ENCODE data around the gene NFATC3. TPM values are rescaled to one million over a fixed set of nuclear protein-coding genes. Genes with fewer than 3 reads are reported as not detected.

Gene NFATC3
- total and polyA plus RNA-seq, 2 donors (not counting 1 experiment from before 2014, with no cell fraction given), result 33.4 to 115 TPM

DNA sequence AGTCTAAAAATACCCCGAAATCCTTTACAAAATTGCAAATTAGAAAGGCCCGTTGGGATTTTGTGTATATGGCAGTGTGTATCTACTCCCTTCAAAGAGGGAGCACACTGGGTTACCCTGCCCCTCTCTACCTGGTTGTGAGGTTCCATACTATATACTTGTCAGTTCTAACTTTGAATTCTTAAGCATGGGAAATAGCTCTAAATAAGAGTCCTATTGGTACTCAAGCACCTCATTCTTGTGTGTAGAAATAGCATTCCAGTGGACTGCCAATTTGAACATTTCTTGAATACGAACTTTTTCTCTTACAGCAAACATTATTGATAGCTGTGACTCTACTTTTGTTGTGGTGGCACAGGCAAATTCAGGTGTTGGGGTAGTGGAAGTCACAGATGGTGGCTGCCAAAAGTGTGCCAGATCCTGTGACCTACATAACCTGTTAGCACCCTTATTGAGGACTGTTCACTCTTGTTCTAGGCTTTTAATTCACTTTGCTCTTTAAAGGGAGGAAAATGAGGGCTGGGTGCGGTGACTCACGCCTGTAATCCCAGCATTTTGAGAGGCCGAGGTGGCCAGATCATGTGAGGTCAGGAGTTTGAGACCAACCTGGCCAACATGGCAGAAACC is 134.7 kb downstream of the NFATC3 start:
- CTCF ChIA-PET, result interaction anchor here (0.5 to 1.0 kb wide), 2 partner anchors 109 to 112 kb away, joined by 3 read pairs; no protein-coding TSS in a partner anchor
- Mint-ChIP-seq H3K27me3 (no peaks in the 10 kb centered on the region), H3K4me1 (peaks cover 4% of the 10 kb centered on the region), H3K4me3 (no peak overlapping the region), H3K27ac (no peak overlapping the region), H3K9me3 (ENCODE audit: insufficient read depth) (no peaks in the 10 kb centered on the region)
- H3K36me3 ChIP-seq (replicated peaks in 1 of 2; ENCODE audit: control extremely low read depth in 1 of 2, control insufficient read depth in 1 of 2, extremely low read depth in 1 of 2, insufficient read depth in 2 of 2, low read length in 1 of 2), result peaks cover 3 to 37% of the 10 kb centered on the region in 2 experiments
- H4K20me1 ChIP-seq (ENCODE audit: control insufficient read depth, insufficient read depth, low read length, poor library complexity, severe bottlenecking), result peaks cover 7% of the 10 kb centered on the region
- ATAC-seq (ENCODE audit: low read depth) (no peak), DNase-seq (no peak)
- no peak overlapping the region for H3K9ac ChIP-seq (ENCODE audit: low read length)
- no peaks in the 10 kb centered on the region for H3K9me3 ChIP-seq (ENCODE audit: control extremely low read depth in 1 of 3, control insufficient read depth in 2 of 3, insufficient read depth in 1 of 3, low read length in 2 of 3)
- TF ChIP-seq EZH2 (IDR thresholded peaks at IDR 0.05; ENCODE audit: borderline replicate concordance, insufficient read depth, low read depth, low read length, poor library complexity, severe bottlenecking) (no peak), CTCF (IDR thresholded peaks at IDR 0.05) (no peak)
- H3K27ac ChIP-seq (ENCODE audit: low read length in 2 of 2), result no peak overlapping the region
- peaks cover 31% of the 10 kb centered on the region for H3K79me2 ChIP-seq (ENCODE audit: control insufficient read depth, insufficient read depth, low read length)
- H3K27me3 ChIP-seq (replicated peaks in 1 of 4; ENCODE audit: control extremely low read depth in 1 of 4, control insufficient read depth in 3 of 4, insufficient read depth in 4 of 4, low read length in 3 of 4), result no peaks in the 10 kb centered on the region
- no peak overlapping the region for H3K4me2 ChIP-seq (replicated peaks; ENCODE audit: low read depth, low read length, poor library complexity, severe bottlenecking)
- H2AFZ ChIP-seq (ENCODE audit: insufficient read depth, low read depth, low read length, poor library complexity, severe bottlenecking), result no peak overlapping the region
- H3K4me3 ChIP-seq (ENCODE audit: control extremely low read depth in 1 of 5, extremely low read depth in 1 of 5, insufficient read depth in 1 of 5, low read depth in 2 of 5, low read length in 4 of 5), result no peak overlapping the region
- H3K4me1 ChIP-seq (ENCODE audit: control insufficient read depth in 2 of 2, insufficient read depth in 2 of 2, low read length in 2 of 2), result no peaks in the 10 kb centered on the region
- POLR2A ChIA-PET, result no interaction called here
- intact Hi-C loops (cut with micrococcal nuclease), result loop anchor here (10.0 kb wide), 1 partner anchor 255 kb away; the partner anchor contains the start of gene SLC12A4
- 100% methylated on average over 3 of the region's 6 CpGs for WGBS (ENCODE audit: insufficient coverage)

- no peaks in the 10 kb centered on the region for H3K27me3 ChIP-seq (replicated peaks in 1 of 4; ENCODE audit: control extremely low read depth in 1 of 4, control insufficient read depth in 3 of 4, insufficient read depth in 4 of 4, low read length in 3 of 4)
- intact Hi-C loops (cut with micrococcal nuclease), result loop anchor here (10.0 kb wide), 1 partner anchor 258 kb away; the partner anchor contains the start of gene SLC12A4
- Mint-ChIP-seq H3K9me3 (ENCODE audit: insufficient read depth) (no peaks in the 10 kb centered on the region), H3K4me1 (peaks cover 28% of the 10 kb centered on the region), H3K27ac (no peak overlapping the region), H3K4me3 (no peak overlapping the region), H3K27me3 (no peaks in the 10 kb centered on the region)
- no peak overlapping the region for H3K9ac ChIP-seq (ENCODE audit: low read length)
- H3K4me2 ChIP-seq (replicated peaks; ENCODE audit: low read depth, low read length, poor library complexity, severe bottlenecking), result no peak overlapping the region
- TF ChIP-seq CTCF (IDR thresholded peaks at IDR 0.05) (no peak), EZH2 (IDR thresholded peaks at IDR 0.05; ENCODE audit: borderline replicate concordance, insufficient read depth, low read depth, low read length, poor library complexity, severe bottlenecking) (no peak)
- CTCF ChIA-PET, result no interaction called here
- DNase-seq, result no peak
- peaks cover 10 to 38% of the 10 kb centered on the region in 2 experiments for H3K36me3 ChIP-seq (replicated peaks in 1 of 2; ENCODE audit: control extremely low read depth in 1 of 2, control insufficient read depth in 1 of 2, extremely low read depth in 1 of 2, insufficient read depth in 2 of 2, low read length in 1 of 2)
- H3K27ac ChIP-seq (ENCODE audit: low read length in 2 of 2), result no peak overlapping the region
- H3K9me3 ChIP-seq (ENCODE audit: control extremely low read depth in 1 of 3, control insufficient read depth in 2 of 3, insufficient read depth in 1 of 3, low read length in 2 of 3), result no peaks in the 10 kb centered on the region
- no CpG with 5 or more reads among the region's 1 CpG for WGBS (ENCODE audit: insufficient coverage)
- H3K4me3 ChIP-seq (ENCODE audit: control extremely low read depth in 1 of 5, extremely low read depth in 1 of 5, insufficient read depth in 1 of 5, low read depth in 2 of 5, low read length in 4 of 5), result no peak overlapping the region
- peaks cover 4% of the 10 kb centered on the region for H4K20me1 ChIP-seq (ENCODE audit: control insufficient read depth, insufficient read depth, low read length, poor library complexity, severe bottlenecking)
- POLR2A ChIA-PET, result no interaction called here
- peaks cover 18 to 21% of the 10 kb centered on the region in 2 donors for H3K4me1 ChIP-seq (ENCODE audit: control insufficient read depth in 2 of 2, insufficient read depth in 2 of 2, low read length in 2 of 2)
- ATAC-seq (ENCODE audit: low read depth), result no peak
- H2AFZ ChIP-seq (ENCODE audit: insufficient read depth, low read depth, low read length, poor library complexity, severe bottlenecking), result no peak overlapping the region
- H3K79me2 ChIP-seq (ENCODE audit: control insufficient read depth, insufficient read depth, low read length), result peaks cover 11% of the 10 kb centered on the region
Measured at GRCh38 chr16:68223072-68223471, 137.9 kb downstream of the NFATC3 start.

Data from B cell (primary cell).